Endothelial cell of umbilical vein (primary cell): Measurements from ENCODE around the gene KANSL1. TPM values are rescaled to one million over a fixed set of nuclear protein-coding genes. Genes with fewer than 3 reads are reported as not detected.
"Not testable (repeated sequence)": the region's sequence is repeated elsewhere in the genome, so short reads cannot be mapped to it uniquely, and the experiment has no call there.

ENCODE experiments used
- BruUV-seq: library from RNA; stranded (reverse); fragments of 400-500 nt; replicated peaks from 2 replicates; lab custom pipeline; 2021; lab: Mats Ljungman, UMichigan
- CTCF ChIA-PET: fragments of 300-600, 350-600 bp; sonication (Branson Sonifier 250); formaldehyde crosslinking; loops from one replicate; lab custom pipeline; 2021; ENCODE audit warnings: antibody characterized with exemption, inconsistent platforms; lab: Charles Lee
- POLR2A ChIA-PET: fragments of 300-600, 350-600 bp; sonication (Branson Sonifier 250); formaldehyde crosslinking; loops from one replicate; lab custom pipeline; 2021; ENCODE audit warnings: antibody characterized with exemption, inconsistent platforms; lab: Charles Lee
- DNase-seq: peaks from one replicate; pipeline ENCODE4 v3.0.0-alpha.2; 2011; ENCODE audit warnings: low read depth, low spot score
- FAIRE-seq: peaks from 2 replicates; lab custom pipeline; 2011; peaks lifted over from hg19 to GRCh38; lab: Jason Lieb, UNC
- H2AFZ ChIP-seq: 2 replicates; pipeline ENCODE4 v1.6.0; 2012; ENCODE audit warnings: low read depth, low read length, control low read depth, inconsistent platforms
- H3K27ac ChIP-seq: 2 replicates; pipeline ENCODE4 v1.5.1; 2011; ENCODE audit warnings: low read depth, mild to moderate bottlenecking, control low read depth, low read length, moderate library complexity; ENCODE audit not compliant: insufficient read depth
- H3K27me3 ChIP-seq, 2 experiments: 2 replicates each; pipeline versions ENCODE4 v1.6.0 to v1.6.1; 2011; ENCODE audit warnings: low read length in 2 of 2, mixed read lengths in 1 of 2; ENCODE audit not compliant: control insufficient read depth in 2 of 2, insufficient read depth in 2 of 2
- H3K36me3 ChIP-seq, 2 experiments: 2 replicates in 1 of 2; 3 replicates in 1 of 2; pipeline ENCODE4 v1.5.1; 2011; ENCODE audit warnings: low read length in 2 of 2, mild to moderate bottlenecking in 1 of 2, moderate library complexity in 1 of 2; ENCODE audit not compliant: control insufficient read depth in 2 of 2, insufficient read depth in 2 of 2; ENCODE audit errors: extremely low read depth in 1 of 2
- H3K4me1 ChIP-seq: 3 replicates; pipeline ENCODE4 v1.5.1; 2011; ENCODE audit warnings: mild to moderate bottlenecking, low read length; ENCODE audit not compliant: control insufficient read depth, insufficient read depth; ENCODE audit errors: extremely low read depth
- H3K4me2 ChIP-seq: 2 replicates; pipeline ENCODE4 v1.6.1; 2011; ENCODE audit warnings: low read length, control low read depth, mixed read lengths; ENCODE audit not compliant: insufficient read depth
- H3K4me3 ChIP-seq, 3 experiments: fragments of 200-600 bp in 1 of 3; sonication (generic), shearing (Covaris generic) in 1 of 3; replicated peaks in 1 of 3; 2 replicates each; pipeline ENCODE4 v1.5.1; 2011 to 2016; ENCODE audit warnings: control low read depth in 3 of 3, low read length in 3 of 3, mild to moderate bottlenecking in 2 of 3, inconsistent platforms in 1 of 3, low read depth in 1 of 3, moderate library complexity in 1 of 3; ENCODE audit not compliant: insufficient read depth in 1 of 3
- H3K79me2 ChIP-seq: 2 replicates; pipeline ENCODE4 v1.6.0; 2012; ENCODE audit warnings: low read length, inconsistent platforms; ENCODE audit not compliant: control insufficient read depth, insufficient read depth
- H3K9ac ChIP-seq: replicated peaks from 2 replicates; pipeline ENCODE3; 2011; ENCODE audit warnings: low read length, control low read depth; ENCODE audit not compliant: insufficient read depth; ENCODE audit errors: extremely low read depth
- H3K9me1 ChIP-seq: replicated peaks from 3 replicates; pipeline ENCODE4 v1.6.0; 2011; ENCODE audit warnings: mild to moderate bottlenecking, low read length; ENCODE audit not compliant: control insufficient read depth, insufficient read depth; ENCODE audit errors: extremely low read depth
- H3K9me3 ChIP-seq: replicated peaks from 2 replicates; pipeline ENCODE4 v1.5.1; 2012; ENCODE audit warnings: low read length, inconsistent platforms; ENCODE audit not compliant: control insufficient read depth, insufficient read depth
- H4K20me1 ChIP-seq: replicated peaks from 2 replicates; pipeline ENCODE3; 2011; ENCODE audit warnings: mild to moderate bottlenecking, low read length; ENCODE audit not compliant: control insufficient read depth, insufficient read depth; ENCODE audit errors: extremely low read depth
- CTCF ChIP-seq, 2 donors: IDR thresholded peaks; 1 replicate in 1 of 2; 2 replicates in 1 of 2; pipeline ENCODE4 v1.5.1; 2011; ENCODE audit warnings: low read length in 2 of 2, mild to moderate bottlenecking in 2 of 2, moderate library complexity in 2 of 2, control low read depth in 1 of 2, inconsistent platforms in 1 of 2, low read depth in 1 of 2; ENCODE audit not compliant: insufficient read depth in 1 of 2; ENCODE audit errors: extremely low read depth in 1 of 2
- EZH2 ChIP-seq: IDR thresholded peaks from 2 replicates; pipeline ENCODE4 v1.6.1; 2012; ENCODE audit warnings: borderline replicate concordance, low read depth, mild to moderate bottlenecking, moderate library complexity, low read length, inconsistent platforms; ENCODE audit not compliant: severe bottlenecking
- FOS ChIP-seq: IDR thresholded peaks from 2 replicates; pipeline ENCODE4 v1.6.1; 2011; ENCODE audit warnings: mild to moderate bottlenecking, low read length, moderate library complexity, borderline replicate concordance; ENCODE audit not compliant: insufficient read depth
- GATA2 ChIP-seq: IDR thresholded peaks from 2 replicates; pipeline ENCODE4 v1.7.0; 2011; ENCODE audit warnings: low read depth, mild to moderate bottlenecking, moderate library complexity, mixed read lengths, low read length; ENCODE audit not compliant: insufficient read length, insufficient read depth
- JUN ChIP-seq: IDR thresholded peaks from 2 replicates; pipeline ENCODE4 v1.6.1; 2011; ENCODE audit warnings: borderline replicate concordance, low read depth; ENCODE audit not compliant: insufficient read length, insufficient read depth
- MYC ChIP-seq: IDR thresholded peaks from one replicate; pipeline ENCODE4 v1.6.1; 2011; ENCODE audit warnings: mild to moderate bottlenecking, low read depth, low read length
- POLR2A ChIP-seq: IDR thresholded peaks from 2 replicates; pipeline ENCODE4 v1.6.1; 2012; ENCODE audit warnings: low read depth, mild to moderate bottlenecking, control low read depth, low read length
- POLR2AphosphoS5 ChIP-seq: IDR thresholded peaks from 2 replicates; pipeline ENCODE4 v1.6.1; 2012; ENCODE audit warnings: low read depth, mild to moderate bottlenecking, control low read depth, low read length, moderate library complexity; ENCODE audit not compliant: insufficient read depth
- dilution Hi-C: fragments of 300-500 bp; cut with MboI; formaldehyde crosslinking; loops from one replicate; pipeline ENCODE4 v1.15.0; 2019; ENCODE audit warnings: low sequenced_read_pairs; ENCODE audit not compliant: extremely low pct_ligation_motif_present
- intact Hi-C: fragments of 100-400 bp; cut with micrococcal nuclease; formaldehyde crosslinking; loops from one replicate; pipeline ENCODE4 v1.10.0; 2022
- polyA plus RNA-seq, 4 experiments: library from polyadenylated mRNA; depleted of rRNA in 3 of 4; stranded (reverse) in 3 of 4; unstranded in 1 of 4; fragments of >200 nt; gene quantifications; 2 replicates each; pipeline versions ENCODE4 v1.2.1 to v1.2.3, GENCODE V29; 2011 to 2012; ENCODE audit warnings: missing spikeins in 1 of 4
- total RNA-seq: library from RNA; stranded (reverse); gene quantifications from 2 replicates; pipeline ENCODE4 v1.2.3, GENCODE V29; 2021
- TF ChIP-seq, protein P1 (sequence below): IDR thresholded peaks from 2 replicates; pipeline ENCODE4 v1.6.1; 2011; ENCODE audit not compliant: insufficient read depth, insufficient read length

The KANSL1 gene
- total and polyA plus RNA-seq, 2 donors (not counting 3 experiments of a cell fraction or from before 2014, with no cell fraction given), result 29.1 to 74.0 TPM

- peaks cover 0 to 2% of the 10 kb centered on the region in 2 experiments for H3K36me3 ChIP-seq
- H3K9me3 ChIP-seq, result no peaks in the 10 kb centered on the region
- no peak overlapping the region for H3K4me3 ChIP-seq
- peaks cover 47% of the 10 kb centered on the region for H3K4me1 ChIP-seq
- dilution Hi-C loops (no loop called here), intact Hi-C loops (loop anchor here (5.0 kb wide), 2 partner anchors 50 to 85 kb away; partner anchors contain the start of gene KANSL1)
- peaks cover 98% of the 10 kb centered on the region for H3K79me2 ChIP-seq
- H3K4me2 ChIP-seq, result peak overlapping the region; percentile 41
- ChIA-PET CTCF (no interaction called here), POLR2A (no interaction called here)
- peaks cover 3% of the 10 kb centered on the region for H3K9me1 ChIP-seq
- FAIRE-seq, result peak; percentile 65
- no peaks in the 10 kb centered on the region for H3K27me3 ChIP-seq
- no TSS peak for BruUV-seq
- H3K27ac ChIP-seq, result no peak overlapping the region
- no peak overlapping the region for H2AFZ ChIP-seq
- H4K20me1 ChIP-seq, result peaks cover 42% of the 10 kb centered on the region
- H3K9ac ChIP-seq, result no peak overlapping the region
- no peak for DNase-seq
- no peak for TF ChIP-seq MYC
- no peak for TF ChIP-seq GATA2
- TF ChIP-seq, protein P1, sequence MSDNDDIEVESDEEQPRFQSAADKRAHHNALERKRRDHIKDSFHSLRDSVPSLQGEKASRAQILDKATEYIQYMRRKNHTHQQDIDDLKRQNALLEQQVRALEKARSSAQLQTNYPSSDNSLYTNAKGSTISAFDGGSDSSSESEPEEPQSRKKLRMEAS, result no peak
- TF ChIP-seq CTCF (IDR thresholded peaks at IDR 0.05; ENCODE audit: extremely low read depth in 1 of 2, insufficient read depth in 1 of 2, low read depth in 1 of 2, low read length in 2 of 2), result no peak
- TF ChIP-seq POLR2A, result no peak
- no peak for TF ChIP-seq POLR2AphosphoS5
- no peak for TF ChIP-seq FOS
- TF ChIP-seq JUN, result no peak
- no peak for TF ChIP-seq EZH2
These were observed 86.1 kb downstream of the KANSL1 start for GRCh38 chr17:46106966-46107644.

GRCh38 chr17:46102806-46103205 lies 90.4 kb downstream of the KANSL1 start:
- dilution Hi-C loops, H3K4me3 ChIP-seq, H3K9ac ChIP-seq, DNase-seq, H3K36me3 ChIP-seq, H3K9me1 ChIP-seq, H3K27me3 ChIP-seq, H3K9me3 ChIP-seq, BruUV-seq, H3K4me2 ChIP-seq, intact Hi-C loops, FAIRE-seq, H3K27ac ChIP-seq, H2AFZ ChIP-seq, POLR2A ChIA-PET: not testable (repeated sequence)
- H3K79me2 ChIP-seq, result peaks cover 88% of the 10 kb centered on the region
- CTCF ChIA-PET, result interaction anchor here (1.2 to 5.8 kb wide), 2 partner anchors 9 to 90 kb away, joined by 3 to 28 read pairs (median 5); partner anchors contain the start of gene KANSL1
- peaks cover 37% of the 10 kb centered on the region for H3K4me1 ChIP-seq
- peaks cover 24% of the 10 kb centered on the region for H4K20me1 ChIP-seq
